ENCODE results near the gene GPR52.

The GPR52 gene

GRCh38 chr1:174469052-174469451 lies 21.3 kb downstream of the GPR52 start:
- DNase-seq = no peak
- no peaks in the 10 kb centered on the region for H3K36me3 ChIP-seq
- no peaks in the 10 kb centered on the region for H3K27me3 ChIP-seq
- H3K4me3 ChIP-seq (ENCODE audit: low read depth, low read length) = no peak overlapping the region
- TF ChIP-seq CTCF (IDR thresholded peaks at IDR 0.05; ENCODE audit: low read depth, low read length) = no peak
- H3K4me1 ChIP-seq = no peaks in the 10 kb centered on the region
- no peaks in the 10 kb centered on the region for H3K9me3 ChIP-seq

- no peaks in the 10 kb centered on the region for H3K27me3 ChIP-seq
- no peak for TF ChIP-seq CTCF (IDR thresholded peaks at IDR 0.05; ENCODE audit: low read depth, low read length)
- H3K36me3 ChIP-seq = no peaks in the 10 kb centered on the region
- no peaks in the 10 kb centered on the region for H3K4me1 ChIP-seq
- no peak overlapping the region for H3K4me3 ChIP-seq (ENCODE audit: low read depth, low read length)
- no peak for DNase-seq
- no peaks in the 10 kb centered on the region for H3K9me3 ChIP-seq
Observed at GRCh38 chr1:174469687-174470086, 21.9 kb downstream of the GPR52 start.

GRCh38 chr1:174479281-174479680 lies 31.5 kb downstream of the GPR52 start:
- no peak for TF ChIP-seq CTCF (IDR thresholded peaks at IDR 0.05; ENCODE audit: low read depth, low read length)
- Histone ChIP-seq H3K4me1 (peaks cover 10% of the 10 kb centered on the region), H3K4me3 (ENCODE audit: low read depth, low read length) (no peak overlapping the region), H3K36me3 (no peaks in the 10 kb centered on the region), H3K27me3 (no peaks in the 10 kb centered on the region), H3K9me3 (no peaks in the 10 kb centered on the region)
- DNase-seq = no peak

- Histone ChIP-seq H3K4me3 (ENCODE audit: low read depth, low read length) (no peak overlapping the region), H3K4me1 (peaks cover 10% of the 10 kb centered on the region), H3K9me3 (no peaks in the 10 kb centered on the region), H3K36me3 (no peaks in the 10 kb centered on the region), H3K27me3 (no peaks in the 10 kb centered on the region)
- TF ChIP-seq CTCF (IDR thresholded peaks at IDR 0.05; ENCODE audit: low read depth, low read length) = no peak
- DNase-seq = peak; percentile 26
Observed at GRCh38 chr1:174480324-174480723, 32.6 kb downstream of the GPR52 start.

GRCh38 chr1:174491606-174492005 lies 43.8 kb downstream of the GPR52 start:
- Histone ChIP-seq H3K9me3 (no peaks in the 10 kb centered on the region), H3K36me3 (no peaks in the 10 kb centered on the region), H3K27me3 (no peaks in the 10 kb centered on the region), H3K4me3 (ENCODE audit: low read depth, low read length) (no peak overlapping the region), H3K4me1 (no peaks in the 10 kb centered on the region)
- no peak for TF ChIP-seq CTCF (IDR thresholded peaks at IDR 0.05; ENCODE audit: low read depth, low read length)
- DNase-seq = no peak

- Histone ChIP-seq H3K36me3 (no peaks in the 10 kb centered on the region), H3K27me3 (no peaks in the 10 kb centered on the region), H3K9me3 (no peaks in the 10 kb centered on the region), H3K4me1 (no peaks in the 10 kb centered on the region), H3K4me3 (ENCODE audit: low read depth, low read length) (no peak overlapping the region)
- DNase-seq = no peak
- TF ChIP-seq CTCF (IDR thresholded peaks at IDR 0.05; ENCODE audit: low read depth, low read length) = no peak
Observed at GRCh38 chr1:174497478-174497877, 49.7 kb downstream of the GPR52 start.

All from BE2C (cell line).